SU-DHL-6 (cell line): Measurements from ENCODE around the gene ZBTB16.

Experiments used
- H2AFZ ChIP-seq: fragments of 200-600 bp; sonication (generic); 2 replicates; pipeline ENCODE4 v1.6.1; 2014; ENCODE audit warnings: low read depth, mild to moderate bottlenecking, moderate library complexity, mixed read lengths, antibody characterized with exemption, low read length; ENCODE audit not compliant: severe bottlenecking
- H3F3A ChIP-seq: fragments of 200-600 bp; shearing (Covaris generic); 2 replicates; pipeline ENCODE4 v1.6.0; 2016; ENCODE audit warnings: antibody characterized with exemption, mild to moderate bottlenecking; ENCODE audit not compliant: insufficient read depth
- H3K27ac ChIP-seq: fragments of 200-600 bp; sonication (generic); 2 replicates; pipeline ENCODE4 v1.5.1; 2016; ENCODE audit warnings: low read depth, mild to moderate bottlenecking, low read length, moderate library complexity, mixed read lengths
- H3K27me3 ChIP-seq: fragments of 200-600 bp; sonication (generic), shearing (Covaris generic); 2 replicates; pipeline ENCODE4 v1.6.0; 2014; ENCODE audit warnings: mild to moderate bottlenecking, low read length
- H3K36me3 ChIP-seq: fragments of 200-600 bp; sonication (generic); 2 replicates; pipeline ENCODE4 v1.6.1; 2014; ENCODE audit warnings: mild to moderate bottlenecking, low read length, mixed read lengths
- H3K4me2 ChIP-seq: fragments of 300-600, 200-600 bp; shearing (Covaris generic), sonication (generic); 2 replicates; pipeline ENCODE4 v1.6.0; 2014; ENCODE audit warnings: low read length, low read depth, mild to moderate bottlenecking; ENCODE audit not compliant: poor library complexity, severe bottlenecking
- H3K4me3 ChIP-seq: fragments of 200-600 bp; sonication (generic); 2 replicates; pipeline ENCODE4 v1.5.1; 2014; ENCODE audit warnings: antibody characterized with exemption, low read length, mild to moderate bottlenecking, mixed read lengths; ENCODE audit not compliant: insufficient read depth, poor library complexity, severe bottlenecking
- H3K79me2 ChIP-seq: fragments of 200-600 bp; sonication (generic); 2 replicates; pipeline ENCODE4 v1.6.1; 2014; ENCODE audit warnings: mild to moderate bottlenecking, low read length, moderate library complexity; ENCODE audit not compliant: insufficient read depth
- H3K9ac ChIP-seq: fragments of 200-600 bp; sonication (generic); 2 replicates; pipeline ENCODE4 v1.7.0; 2014; ENCODE audit warnings: mild to moderate bottlenecking, low read length
- H3K9me2 ChIP-seq: fragments of 200-600 bp; sonication (generic); replicated peaks from 2 replicates; pipeline ENCODE4 v1.6.1; 2014; ENCODE audit warnings: low read length; ENCODE audit not compliant: insufficient read depth
- H3K9me3 ChIP-seq: fragments of 200-600 bp; sonication (generic); 2 replicates; pipeline ENCODE4 v1.6.1; 2014; ENCODE audit warnings: low read length, mixed read lengths; ENCODE audit not compliant: insufficient read depth
- H4K20me1 ChIP-seq: fragments of 200-600 bp; sonication (generic); 2 replicates; pipeline ENCODE4 v1.6.1; 2014; ENCODE audit warnings: low read depth, mild to moderate bottlenecking, antibody characterized with exemption, low read length, moderate library complexity, mixed read lengths
- CTCF ChIP-seq: fragments of 200-600 bp; sonication (generic); IDR thresholded peaks from one replicate; pipeline ENCODE4 v1.5.1; 2017; ENCODE audit warnings: antibody characterized with exemption, mild to moderate bottlenecking, low read length, moderate library complexity; ENCODE audit not compliant: insufficient read depth, poor library complexity, severe bottlenecking
- EZH2phosphoT487 ChIP-seq: fragments of 200-600 bp; sonication (generic), shearing (Covaris generic); conservative IDR thresholded peaks from 2 replicates; pipeline ENCODE4 v1.6.1; 2018; ENCODE audit warnings: mild to moderate bottlenecking, antibody characterized with exemption, low read length, moderate library complexity, mixed read lengths

ZBTB16 gene

DNA sequence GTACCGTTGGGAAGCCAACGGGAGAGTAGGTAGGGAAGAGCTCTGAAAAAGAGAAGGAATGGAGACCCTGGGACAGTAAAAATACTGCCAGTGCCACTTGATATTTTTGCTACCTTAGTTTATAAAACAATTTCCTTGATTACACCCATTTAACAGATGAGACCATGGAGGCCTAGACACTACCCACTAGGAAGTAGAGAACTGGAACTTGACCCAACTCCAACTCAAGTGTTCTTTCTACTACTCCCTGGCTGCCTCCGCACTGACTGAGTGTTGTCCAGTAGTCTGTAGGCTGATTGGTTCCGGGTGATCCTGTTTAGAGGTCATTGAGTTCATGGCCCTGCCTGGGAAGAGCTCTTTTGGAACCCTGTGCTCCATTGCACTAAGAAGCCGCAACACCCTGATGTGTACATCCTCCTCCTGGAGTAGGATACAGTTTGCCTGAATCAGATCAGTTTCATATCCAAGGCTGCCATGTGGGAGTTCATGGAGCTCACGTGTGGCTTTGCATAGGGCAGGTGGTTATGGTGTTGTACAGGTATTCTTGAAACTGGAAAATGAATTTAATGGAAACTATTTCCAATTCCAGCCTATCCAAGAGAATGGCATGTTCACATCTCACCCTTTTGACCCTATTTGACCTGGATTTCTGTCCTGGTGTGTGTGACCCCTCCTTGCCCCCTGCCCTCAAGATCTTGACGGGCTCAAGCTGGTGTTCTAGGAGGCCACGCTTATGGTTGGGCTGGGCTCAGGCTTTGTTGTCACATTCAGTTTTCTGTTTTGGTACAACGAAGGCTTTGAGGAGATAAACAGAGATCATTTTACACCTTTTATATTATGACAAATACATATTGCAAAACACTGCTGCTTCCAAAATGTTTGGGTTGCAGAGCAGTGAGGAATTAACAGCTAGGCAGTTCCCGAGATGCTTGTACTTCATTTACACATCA is 134.5 kb downstream of the ZBTB16 start:
- H3K9me3 ChIP-seq, result no peaks in the 10 kb centered on the region
- H3K9ac ChIP-seq, result no peak overlapping the region
- H3K27me3 ChIP-seq, result no peaks in the 10 kb centered on the region
- no peaks in the 10 kb centered on the region for H3K79me2 ChIP-seq
- no peak overlapping the region for H2AFZ ChIP-seq
- TF ChIP-seq CTCF (no peak), EZH2phosphoT487 (no peak)
- H4K20me1 ChIP-seq, result no peaks in the 10 kb centered on the region
- H3F3A ChIP-seq, result no peaks in the 10 kb centered on the region
- H3K36me3 ChIP-seq, result no peaks in the 10 kb centered on the region
- no peaks in the 10 kb centered on the region for H3K9me2 ChIP-seq
- H3K4me3 ChIP-seq, result no peak overlapping the region
- H3K4me2 ChIP-seq, result no peak overlapping the region
- no peak overlapping the region for H3K27ac ChIP-seq

DNA sequence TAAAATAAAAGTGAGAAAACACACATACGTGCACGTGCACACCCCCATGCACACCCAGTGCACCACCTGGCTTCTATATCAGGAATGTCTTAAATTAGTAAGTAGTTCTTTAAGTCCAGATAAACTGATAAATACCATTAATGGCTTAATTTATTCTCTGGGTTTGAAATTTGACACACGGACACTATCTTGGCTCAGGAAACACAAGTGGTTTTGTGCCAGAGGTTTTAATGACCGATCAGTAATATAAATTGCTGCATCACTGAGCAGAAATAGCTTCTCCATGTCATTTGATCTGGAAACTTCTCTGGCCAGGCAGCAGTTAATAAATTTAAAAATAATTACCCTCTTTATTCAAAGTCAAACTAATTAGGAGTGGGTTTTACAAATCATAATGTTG is 135.2 kb downstream of the ZBTB16 start:
- Histone ChIP-seq H2AFZ (no peak overlapping the region), H3K79me2 (no peaks in the 10 kb centered on the region), H3K4me3 (no peak overlapping the region), H3K27ac (no peak overlapping the region), H4K20me1 (no peaks in the 10 kb centered on the region), H3K27me3 (no peaks in the 10 kb centered on the region), H3K4me2 (no peak overlapping the region), H3K9me2 (no peaks in the 10 kb centered on the region), H3K9me3 (no peaks in the 10 kb centered on the region), H3K36me3 (no peaks in the 10 kb centered on the region), H3K9ac (no peak overlapping the region), H3F3A (no peaks in the 10 kb centered on the region)
- TF ChIP-seq EZH2phosphoT487 (no peak), CTCF (no peak)

DNA sequence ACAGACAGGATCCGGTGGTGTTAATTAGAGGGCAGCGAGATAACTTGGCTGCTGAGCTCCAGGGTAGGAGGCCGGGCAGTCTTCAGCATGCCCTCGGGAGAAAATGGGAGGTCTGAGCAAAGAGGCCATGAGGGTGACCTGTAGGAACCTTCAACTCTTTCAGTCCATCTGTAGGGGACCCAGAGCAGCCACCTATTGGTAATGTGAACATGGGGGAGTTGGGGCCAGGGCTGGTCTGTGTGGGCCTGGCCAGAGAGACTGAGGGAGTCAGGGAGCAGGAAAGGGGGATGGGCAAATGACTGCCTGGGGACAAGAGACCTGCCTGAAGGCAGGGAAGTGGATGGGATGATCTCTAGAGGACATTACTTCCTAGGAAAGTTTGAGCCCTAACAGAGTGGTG is 135.6 kb downstream of the ZBTB16 start:
- H3K4me2 ChIP-seq, result no peak overlapping the region
- H3K36me3 ChIP-seq, result no peaks in the 10 kb centered on the region
- H3K79me2 ChIP-seq, result no peaks in the 10 kb centered on the region
- no peak overlapping the region for H2AFZ ChIP-seq
- no peaks in the 10 kb centered on the region for H3K27me3 ChIP-seq
- H3K9me2 ChIP-seq, result no peaks in the 10 kb centered on the region
- no peaks in the 10 kb centered on the region for H3K9me3 ChIP-seq
- H3K27ac ChIP-seq, result no peak overlapping the region
- H4K20me1 ChIP-seq, result no peaks in the 10 kb centered on the region
- no peak overlapping the region for H3K9ac ChIP-seq
- TF ChIP-seq CTCF, result no peak
- no peak for TF ChIP-seq EZH2phosphoT487
- H3K4me3 ChIP-seq, result no peak overlapping the region
- H3F3A ChIP-seq, result no peaks in the 10 kb centered on the region
